ENCODE results near the gene CCDC107.

CCDC107 gene

DNA sequence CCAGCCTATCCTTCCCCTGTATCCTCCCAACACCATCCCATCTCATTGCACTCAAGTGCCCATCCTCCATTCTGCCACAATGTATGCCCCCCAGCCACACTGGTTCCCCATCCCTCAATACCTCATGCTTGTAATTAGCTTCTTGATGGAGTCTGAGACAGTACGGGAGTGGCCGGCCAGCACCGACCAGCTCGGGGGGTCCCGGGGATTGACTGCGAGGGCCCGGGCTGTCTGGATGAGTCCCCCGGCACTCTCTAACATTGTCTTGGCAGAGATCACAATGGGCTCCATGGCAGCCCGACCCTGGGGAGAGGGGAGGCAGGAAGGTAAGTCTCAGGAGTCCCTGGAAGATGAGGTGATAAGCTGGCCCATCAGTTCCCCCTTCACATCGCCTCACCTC is 48.9 kb downstream of the CCDC107 start:
- no peak for DNase-seq

DNA sequence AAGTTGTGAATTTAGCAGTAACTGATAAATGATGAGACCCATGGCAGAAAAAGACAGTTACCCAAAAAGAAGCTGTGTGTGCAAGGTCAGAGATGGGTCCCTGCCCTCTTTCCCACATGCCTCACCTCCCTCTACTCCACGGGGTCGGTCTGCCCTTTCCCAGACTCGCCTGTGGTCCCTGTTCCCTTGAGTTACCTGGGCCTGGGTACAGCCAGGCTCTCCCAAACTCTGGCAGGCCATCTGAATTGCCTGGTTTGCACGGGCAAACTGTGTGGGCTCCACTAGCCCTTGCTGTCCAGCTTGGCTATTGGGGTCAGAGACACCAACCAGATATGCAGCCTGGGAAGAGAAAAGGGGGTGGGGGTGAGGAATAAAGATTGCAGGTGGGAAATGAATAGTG is 50.1 kb downstream of the CCDC107 start:
- DNase-seq = no peak

DNA sequence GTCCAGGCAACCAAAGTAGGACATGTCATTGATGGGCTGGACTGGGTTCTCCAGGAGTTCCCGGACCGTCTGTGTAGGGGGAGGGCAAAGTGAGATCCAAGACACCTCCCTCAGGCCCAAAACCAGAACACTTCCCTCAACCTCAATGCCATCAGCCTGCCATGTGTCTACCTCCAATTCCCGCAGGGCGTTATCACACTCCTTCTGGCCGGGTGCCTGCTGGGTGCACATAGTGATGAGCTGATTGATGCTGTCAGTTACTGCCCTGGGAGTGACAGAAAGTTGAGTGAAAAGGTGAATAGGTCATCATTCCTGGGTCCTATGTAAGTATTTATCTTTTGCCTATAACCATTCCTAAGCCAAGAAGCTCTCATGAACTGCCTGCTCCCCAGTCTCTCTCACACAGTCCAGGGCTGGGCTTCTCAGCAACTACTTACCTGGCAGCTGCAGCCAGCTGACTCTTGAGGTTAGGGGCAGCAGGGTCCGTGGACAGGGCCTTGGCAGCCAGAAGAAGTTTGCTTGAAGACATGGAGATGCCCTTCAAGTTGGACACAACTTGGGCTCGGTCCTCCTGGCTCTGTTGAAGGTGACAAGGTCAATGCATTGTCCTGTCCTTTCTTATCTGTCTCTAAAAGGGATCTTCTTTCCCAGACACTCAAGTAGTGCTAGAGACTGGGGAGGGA is 52.9 kb downstream of the CCDC107 start:
- DNase-seq = no peak

Measured in activated gamma-delta T cell (primary cell).